ENCODE results near the gene ZNRF1.

DNA sequence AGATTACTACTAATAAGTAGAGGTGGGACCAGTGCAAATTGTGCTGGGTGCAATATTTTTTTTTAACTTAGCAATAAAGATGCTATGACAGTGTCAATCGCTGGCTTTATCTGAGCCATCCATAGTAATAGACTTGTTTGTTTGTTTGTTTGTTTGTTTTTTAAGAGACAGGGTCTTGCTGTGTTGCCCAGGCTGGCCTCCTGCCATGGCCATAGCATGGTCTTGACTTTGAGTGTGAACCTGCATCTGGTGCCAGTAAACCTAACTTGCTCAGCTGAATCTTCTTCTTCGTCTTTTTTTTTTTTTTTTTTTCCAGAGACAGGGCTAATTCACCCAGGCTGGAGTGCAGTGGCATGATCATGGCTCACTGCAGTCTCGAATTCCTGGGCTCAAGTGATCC is 46.6 kb downstream of the ZNRF1 start:
- TF ChIP-seq, protein P1, sequence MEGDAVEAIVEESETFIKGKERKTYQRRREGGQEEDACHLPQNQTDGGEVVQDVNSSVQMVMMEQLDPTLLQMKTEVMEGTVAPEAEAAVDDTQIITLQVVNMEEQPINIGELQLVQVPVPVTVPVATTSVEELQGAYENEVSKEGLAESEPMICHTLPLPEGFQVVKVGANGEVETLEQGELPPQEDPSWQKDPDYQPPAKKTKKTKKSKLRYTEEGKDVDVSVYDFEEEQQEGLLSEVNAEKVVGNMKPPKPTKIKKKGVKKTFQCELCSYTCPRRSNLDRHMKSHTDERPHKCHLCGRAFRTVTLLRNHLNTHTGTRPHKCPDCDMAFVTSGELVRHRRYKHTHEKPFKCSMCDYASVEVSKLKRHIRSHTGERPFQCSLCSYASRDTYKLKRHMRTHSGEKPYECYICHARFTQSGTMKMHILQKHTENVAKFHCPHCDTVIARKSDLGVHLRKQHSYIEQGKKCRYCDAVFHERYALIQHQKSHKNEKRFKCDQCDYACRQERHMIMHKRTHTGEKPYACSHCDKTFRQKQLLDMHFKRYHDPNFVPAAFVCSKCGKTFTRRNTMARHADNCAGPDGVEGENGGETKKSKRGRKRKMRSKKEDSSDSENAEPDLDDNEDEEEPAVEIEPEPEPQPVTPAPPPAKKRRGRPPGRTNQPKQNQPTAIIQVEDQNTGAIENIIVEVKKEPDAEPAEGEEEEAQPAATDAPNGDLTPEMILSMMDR (IDR thresholded peaks at IDR 0.05), result no peak
- no peak for TF ChIP-seq POLR2A (IDR thresholded peaks at IDR 0.05)

Data from suprapubic skin (tissue), 3 donors.